ENCODE measurements around the gene ALCAM.

The ALCAM gene

GRCh38 chr3:105435277-105435676 is 68.6 kb downstream of the ALCAM start:
- no peak for DNase-seq

GRCh38 chr3:105436687-105437086 is 70.0 kb downstream of the ALCAM start:
- peak; percentile 26 for DNase-seq

GRCh38 chr3:105440113-105440512 is 73.4 kb downstream of the ALCAM start:
- DNase-seq = no peak

GRCh38 chr3:105444725-105445124 is 78.0 kb downstream of the ALCAM start:
- DNase-seq = no peak

GRCh38 chr3:105448338-105448982 is 81.8 kb downstream of the ALCAM start:
- DNase-seq = no peak

- no peak for DNase-seq
Observed at GRCh38 chr3:105449414-105449813, 82.7 kb downstream of the ALCAM start.

GRCh38 chr3:105456017-105456416 is 89.3 kb downstream of the ALCAM start:
- DNase-seq = no peak

- DNase-seq = no peak
Observed at GRCh38 chr3:105458518-105459215, 92.0 kb downstream of the ALCAM start.

GRCh38 chr3:105459566-105460290 is 93.0 kb downstream of the ALCAM start:
- DNase-seq = peak; percentile 38

- no peak for DNase-seq
Observed at GRCh38 chr3:105463620-105464019, 96.9 kb downstream of the ALCAM start.

GRCh38 chr3:105465251-105465853 is 98.6 kb downstream of the ALCAM start:
- DNase-seq = no peak

- DNase-seq = no peak
Observed at GRCh38 chr3:105466072-105466471, 99.4 kb downstream of the ALCAM start.

- no peak for DNase-seq
Observed at GRCh38 chr3:105466495-105467404, 100.0 kb downstream of the ALCAM start.

- no peak for DNase-seq
Observed at GRCh38 chr3:105470851-105471250, 104.1 kb downstream of the ALCAM start.

GRCh38 chr3:105473521-105474223 is 107.0 kb downstream of the ALCAM start:
- DNase-seq = no peak

- no peak for DNase-seq
Observed at GRCh38 chr3:105480768-105481167, 114.1 kb downstream of the ALCAM start.

- no peak for DNase-seq
Observed at GRCh38 chr3:105483476-105483875, 116.8 kb downstream of the ALCAM start.

GRCh38 chr3:105490045-105490444 is 123.3 kb downstream of the ALCAM start:
- DNase-seq = no peak

GRCh38 chr3:105493305-105493892 is 126.7 kb downstream of the ALCAM start:
- DNase-seq = no peak

- no peak for DNase-seq
Observed at GRCh38 chr3:105495021-105495420, 128.3 kb downstream of the ALCAM start.

GRCh38 chr3:105496343-105496742 is 129.6 kb downstream of the ALCAM start:
- DNase-seq = no peak

Data from suppressor macrophage treated with lipopolysaccharide for 4 hours (primary cell).